Small intestine (tissue), 7 donors: ENCODE data around the gene C2CD2. TPM values are rescaled to one million over a fixed set of nuclear protein-coding genes. Genes with fewer than 3 reads are reported as not detected.

ENCODE experiments used
- DNase-seq, 2 donors: peaks; one replicate each; pipeline versions ENCODE4 v3.0.0 to v3.0.0-alpha.2; 2013
- FAIRE-seq: peaks from 2 replicates; lab custom pipeline; 2012; peaks lifted over from hg19 to GRCh38; lab: Jason Lieb, UNC
- H3K27ac ChIP-seq, 3 donors: one replicate each; pipeline ENCODE4 v1.5.1; 2013; ENCODE audit warnings: low read length in 2 of 3, mild to moderate bottlenecking in 2 of 3, control low read depth in 1 of 3, inconsistent platforms in 1 of 3, low read depth in 1 of 3, moderate library complexity in 1 of 3
- H3K27me3 ChIP-seq, 3 donors: one replicate each; pipeline ENCODE4 v1.6.1; 2013; ENCODE audit warnings: low read length in 3 of 3, inconsistent platforms in 1 of 3; ENCODE audit not compliant: control insufficient read depth in 3 of 3, insufficient read depth in 3 of 3
- H3K36me3 ChIP-seq, 3 donors: one replicate each; pipeline ENCODE4 v1.6.1; 2013; ENCODE audit warnings: low read length in 3 of 3, inconsistent platforms in 1 of 3, low read depth in 1 of 3, mild to moderate bottlenecking in 1 of 3, moderate library complexity in 1 of 3; ENCODE audit not compliant: control insufficient read depth in 3 of 3, insufficient read depth in 2 of 3
- H3K4me1 ChIP-seq, 3 donors: one replicate each; pipeline ENCODE4 v1.6.1; 2013; ENCODE audit warnings: low read length in 2 of 3, inconsistent platforms in 1 of 3, low read depth in 1 of 3, mild to moderate bottlenecking in 1 of 3, moderate library complexity in 1 of 3; ENCODE audit not compliant: control insufficient read depth in 3 of 3, insufficient read depth in 2 of 3
- H3K4me3 ChIP-seq, 3 donors: one replicate each; pipeline ENCODE4 v1.5.1; 2013; ENCODE audit warnings: low read length in 3 of 3, control low read depth in 1 of 3, inconsistent platforms in 1 of 3, low read depth in 1 of 3, mild to moderate bottlenecking in 1 of 3, moderate library complexity in 1 of 3
- H3K9me3 ChIP-seq, 2 donors: one replicate each; pipeline ENCODE4 v1.6.1; 2013; ENCODE audit warnings: low read depth in 1 of 2, low read length in 1 of 2; ENCODE audit not compliant: control insufficient read depth in 2 of 2, insufficient read depth in 1 of 2
- WGBS, 3 donors: extraction: QIAGEN DNeasy Blood & Tissue Kit; methylation state at CpG; one replicate each; pipeline ENCODE4 v1.1.7; 2013; 5-methylcytosine and 5-hydroxymethylcytosine counted together
- polyA plus RNA-seq, 4 donors: library from polyadenylated mRNA; stranded (reverse) in 3 of 4; unstranded in 1 of 4; fragments of 200-250 nt in 3 of 4; fragments of 120-200 nt in 1 of 4; gene quantifications; one replicate each; pipeline versions ENCODE4 v1.2.1 to v1.2.3, GENCODE V29; 2013
- donor health status: healthy with polysubstance abuse.
- donor health status: control.
- donor health status: control.
- donor health status: Bipolar disorder and iron deficiency.
- donor health status: healthy.

The C2CD2 gene
- polyA plus RNA-seq, 4 donors, result 2.2 to 11.1 (median 6.7) TPM

DNA sequence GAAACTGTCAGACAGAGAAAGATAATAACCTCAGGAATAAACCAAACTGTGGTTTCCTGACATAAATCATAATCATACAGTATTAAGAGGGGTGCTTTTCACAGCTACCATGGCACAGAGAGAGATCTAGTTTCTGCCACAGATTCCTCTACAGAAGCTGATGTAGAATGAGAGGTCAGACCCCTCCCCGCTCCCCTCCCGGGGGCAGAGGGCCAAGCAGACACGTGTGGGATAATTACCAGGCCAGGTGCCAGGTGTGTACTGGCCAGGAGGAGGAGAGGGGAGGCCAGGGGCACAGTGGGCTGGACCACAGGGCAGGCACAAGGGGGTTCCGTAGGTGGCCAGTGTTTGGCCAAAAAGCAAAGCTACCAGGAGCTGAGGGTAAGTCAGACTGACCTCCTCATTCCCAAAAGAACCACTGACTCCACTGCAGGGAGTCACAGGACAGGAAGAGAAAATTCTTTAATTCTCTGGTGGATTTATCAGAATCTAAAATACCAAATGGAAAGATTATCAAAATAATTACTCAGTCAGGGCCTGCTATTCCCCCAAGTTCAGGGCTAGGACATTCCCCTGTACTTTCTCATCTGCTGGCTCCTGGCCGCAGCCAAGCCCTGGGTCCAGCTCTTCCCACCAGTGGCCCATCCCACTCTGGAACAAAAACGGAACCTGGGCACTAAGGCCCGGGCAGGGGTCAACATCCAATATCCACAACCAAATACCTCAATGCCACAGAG lies 30.0 kb downstream of the C2CD2 start:
- Histone ChIP-seq H3K36me3 (peaks cover 0 to 21% (median 0%) of the 10 kb centered on the region in 3 donors), H3K27me3 (no peaks in the 10 kb centered on the region), H3K4me1 (peaks cover 0 to 12% (median 9%) of the 10 kb centered on the region in 3 donors), H3K27ac (peak overlapping the region in 2 of 3 donors; percentile 28 to 84), H3K4me3 (no peak overlapping the region), H3K9me3 (no peaks in the 10 kb centered on the region)
- FAIRE-seq (no peak), DNase-seq (no peak)
- WGBS, 3 donors, result 33 to 42% (median 41%) methylated on average over 7 of the region's 7 CpGs

GRCh38 chr21:41923186-41923585 lies 30.6 kb downstream of the C2CD2 start:
- no peak for FAIRE-seq
- 80 to 92% (median 88%) methylated on average over 8 of the region's 8 CpGs for WGBS, 3 donors
- Histone ChIP-seq H3K4me3 (no peak overlapping the region), H3K36me3 (peaks cover 0 to 25% (median 0%) of the 10 kb centered on the region in 3 donors), H3K9me3 (no peaks in the 10 kb centered on the region), H3K4me1 (peaks cover 0 to 12% (median 9%) of the 10 kb centered on the region in 3 donors), H3K27me3 (no peaks in the 10 kb centered on the region), H3K27ac (no peak overlapping the region)
- no peak for DNase-seq

DNA sequence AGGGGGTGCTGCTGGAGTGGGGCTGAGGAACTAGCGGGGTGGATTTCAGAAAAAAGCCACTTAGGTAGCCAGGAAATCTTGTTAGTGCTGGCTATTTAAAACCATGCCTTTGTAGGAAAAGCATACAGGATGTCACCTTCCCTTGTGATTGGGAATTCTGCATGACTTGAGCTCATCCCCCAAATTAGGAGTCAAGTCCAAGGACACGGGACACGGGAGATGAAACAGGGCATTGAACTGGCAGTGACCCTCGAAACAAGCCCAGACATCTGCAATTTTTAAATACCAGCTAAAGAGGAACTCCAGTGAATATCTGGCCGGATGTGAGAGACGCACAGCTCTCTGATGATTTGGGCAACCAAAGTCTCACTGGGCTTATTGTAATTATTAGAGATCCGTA lies 32.8 kb downstream of the C2CD2 start:
- H3K36me3 ChIP-seq, result peaks cover 0 to 41% (median 5%) of the 10 kb centered on the region in 3 donors
- no peak overlapping the region for H3K27ac ChIP-seq
- H3K4me1 ChIP-seq, result peaks cover 0 to 9% (median 8%) of the 10 kb centered on the region in 3 donors
- H3K9me3 ChIP-seq, result peaks cover 0 to 4% of the 10 kb centered on the region in 2 donors
- FAIRE-seq, result no peak
- no peak overlapping the region for H3K4me3 ChIP-seq
- WGBS, 3 donors, result 69 to 83% (median 76%) methylated on average over 7 of the region's 7 CpGs
- H3K27me3 ChIP-seq, result no peaks in the 10 kb centered on the region
- DNase-seq, result no peak

DNA sequence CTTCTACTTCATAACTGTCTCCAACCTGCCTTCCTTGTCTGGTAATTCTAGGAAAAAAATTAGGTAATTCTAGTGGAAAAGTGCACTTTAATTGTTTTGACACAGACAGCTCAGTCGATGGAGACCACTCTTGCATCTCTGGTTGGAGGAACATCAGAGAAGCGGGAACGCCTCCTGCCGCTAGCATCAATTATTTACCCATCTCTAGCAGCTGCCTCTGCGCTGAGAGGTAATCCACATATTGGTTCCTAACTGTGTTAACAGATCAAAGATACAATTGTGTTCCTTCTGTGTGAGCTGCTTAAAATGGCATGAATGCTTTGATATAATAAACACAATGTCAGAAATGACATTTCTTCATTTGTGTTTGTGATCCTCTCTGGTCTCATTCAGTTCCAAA lies 33.3 kb downstream of the C2CD2 start:
- no peak overlapping the region for H3K27ac ChIP-seq
- H3K4me1 ChIP-seq, result peaks cover 0 to 7% (median 3%) of the 10 kb centered on the region in 3 donors
- H3K36me3 ChIP-seq, result peaks cover 0 to 46% (median 5%) of the 10 kb centered on the region in 3 donors
- no peak overlapping the region for H3K4me3 ChIP-seq
- H3K9me3 ChIP-seq, result peaks cover 0 to 6% of the 10 kb centered on the region in 2 donors
- DNase-seq (no peak), FAIRE-seq (no peak)
- WGBS, 3 donors, result 86 to 91% (median 87%) methylated on average over 5 of the region's 5 CpGs
- no peaks in the 10 kb centered on the region for H3K27me3 ChIP-seq

- peaks cover 0 to 5% (median 0%) of the 10 kb centered on the region in 3 donors for H3K4me1 ChIP-seq
- FAIRE-seq (no peak), DNase-seq (no peak)
- H3K27me3 ChIP-seq, result no peaks in the 10 kb centered on the region
- H3K4me3 ChIP-seq, result no peak overlapping the region
- WGBS, 3 donors, result 94 to 96% (median 95%) methylated on average over 15 of the region's 15 CpGs
- H3K36me3 ChIP-seq, result peaks cover 0 to 51% (median 5%) of the 10 kb centered on the region in 3 donors
- no peak overlapping the region for H3K27ac ChIP-seq
- peaks cover 0 to 6% of the 10 kb centered on the region in 2 donors for H3K9me3 ChIP-seq
Measured at GRCh38 chr21:41919666-41920398, 34.0 kb downstream of the C2CD2 start.

- FAIRE-seq (no peak), DNase-seq (no peak)
- WGBS, 3 donors, result 94 to 98% (median 96%) methylated on average over 15 of the region's 15 CpGs
- H3K9me3 ChIP-seq, result peaks cover 0 to 6% of the 10 kb centered on the region in 2 donors
- H3K27ac ChIP-seq, result no peak overlapping the region
- peaks cover 0 to 3% (median 0%) of the 10 kb centered on the region in 3 donors for H3K4me1 ChIP-seq
- no peaks in the 10 kb centered on the region for H3K27me3 ChIP-seq
- H3K36me3 ChIP-seq, result peaks cover 0 to 60% (median 5%) of the 10 kb centered on the region in 3 donors
- no peak overlapping the region for H3K4me3 ChIP-seq
Measured at GRCh38 chr21:41918561-41919358, 35.1 kb downstream of the C2CD2 start.

DNA sequence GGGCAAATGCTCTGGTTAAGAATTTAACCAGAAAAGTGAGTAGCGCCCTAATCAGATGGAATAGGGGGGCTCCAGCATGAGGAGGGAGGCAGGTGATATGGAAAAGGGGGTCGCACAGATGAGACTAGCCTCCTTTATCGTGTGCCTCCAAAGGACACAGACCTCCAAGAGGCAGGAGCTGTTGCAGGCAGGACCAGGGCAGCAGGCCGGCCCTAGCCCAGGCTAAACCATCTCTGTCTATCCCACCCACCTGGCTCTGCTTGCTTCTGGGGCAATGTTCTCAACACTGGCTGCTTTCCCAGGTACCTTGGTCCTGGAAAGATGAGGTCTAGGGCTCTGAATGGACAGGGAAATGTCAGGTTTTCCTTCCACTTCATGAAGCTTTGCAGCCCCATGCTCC lies 36.3 kb downstream of the C2CD2 start:
- Histone ChIP-seq H3K4me1 (no peaks in the 10 kb centered on the region), H3K9me3 (peaks cover 0 to 6% of the 10 kb centered on the region in 2 donors), H3K27ac (no peak overlapping the region), H3K27me3 (no peaks in the 10 kb centered on the region), H3K4me3 (no peak overlapping the region), H3K36me3 (peaks cover 0 to 71% (median 5%) of the 10 kb centered on the region in 3 donors)
- DNase-seq, result no peak
- FAIRE-seq, result no peak
- WGBS, 3 donors, result 92 to 97% (median 96%) methylated on average over 4 of the region's 4 CpGs
